Testis (tissue), 3 donors: ENCODE measurements around the gene CACNA2D1. TPM values are rescaled to one million over a fixed set of nuclear protein-coding genes. Genes with fewer than 3 reads are reported as not detected.

Experiments
- DNase-seq: peaks from one replicate; pipeline ENCODE4 v3.0.0-alpha.2; 2019
- H3K27ac ChIP-seq, 2 donors: fragments of 200-600 bp; sonication (generic); one replicate each; pipeline ENCODE4 v1.5.1; 2019
- H3K27me3 ChIP-seq: fragments of 200-600 bp; sonication (generic); one replicate; pipeline ENCODE4 v1.5.1; 2019
- H3K36me3 ChIP-seq: fragments of 200-600 bp; sonication (generic); one replicate; pipeline ENCODE4 v1.5.1; 2017; ENCODE audit warnings: low read depth; ENCODE audit errors: missing control alignments
- H3K4me1 ChIP-seq: fragments of 200-600 bp; sonication (generic); one replicate; pipeline ENCODE4 v1.5.1; 2019
- H3K4me3 ChIP-seq, 2 donors: fragments of 200-600 bp; sonication (generic); one replicate each; pipeline ENCODE4 v1.5.1; 2017 to 2019
- H3K9me3 ChIP-seq: fragments of 200-600 bp; sonication (generic); one replicate; pipeline ENCODE4 v1.5.1; 2017
- CTCF ChIP-seq, 3 experiments: fragments of 450-650 bp in 2 of 3; fragments of 200-600 bp in 1 of 3; sonication (generic) in 1 of 3; IDR thresholded peaks; one replicate each; pipeline ENCODE4 v1.5.1; 2016 to 2019; ENCODE audit warnings: antibody characterized with exemption in 3 of 3, mild to moderate bottlenecking in 2 of 3, moderate library complexity in 1 of 3
- POLR2A ChIP-seq: fragments of 450-650 bp; IDR thresholded peaks from one replicate; pipeline ENCODE4 v1.6.1; 2017; ENCODE audit warnings: antibody characterized with exemption, mild to moderate bottlenecking, moderate library complexity
- WGBS, 2 donors: methylation state at CpG; one replicate each; pipeline ENCODE4 v1.1.5; 2018; 5-methylcytosine and 5-hydroxymethylcytosine counted together
- intact Hi-C: fragments of 100-400 bp; cut with DNase I; formaldehyde crosslinking; loops from one replicate; pipeline ENCODE4 v1.15.1; 2023; ENCODE audit warnings: low total_unique reads
- polyA plus RNA-seq: library from polyadenylated mRNA; stranded (reverse); fragments of 350-450 nt; fragmentation: Illumina TruSeq; extraction: RNeasy Lipid Tissue Mini Kit (QIAGEN cat#74804); gene quantifications from one replicate; pipeline ENCODE4 v1.2.3, GENCODE V29; 2014; ENCODE audit warnings: low read depth, low replicate concordance; ENCODE audit not compliant: insufficient read depth
- total RNA-seq, 2 donors: library from RNA; depleted of rRNA; stranded (reverse); fragments of >200 nt; gene quantifications; one replicate each; pipeline ENCODE4 v1.2.3, GENCODE V29; 2016

The CACNA2D1 gene
- total and polyA plus RNA-seq, 3 donors from 2014 or later: 5.4 to 29.1 (median 28.0) TPM

- Histone ChIP-seq H3K36me3 (no peaks in the 10 kb centered on the region), H3K27ac (no peak overlapping the region), H3K4me1 (no peaks in the 10 kb centered on the region), H3K4me3 (no peak overlapping the region), H3K27me3 (no peaks in the 10 kb centered on the region), H3K9me3 (no peaks in the 10 kb centered on the region)
- intact Hi-C loops: no loop called here
- 86 to 91% methylated on average over 3 of the region's 3 CpGs for WGBS, 2 donors
- TF ChIP-seq CTCF (IDR thresholded peaks at IDR 0.05): no peak
- TF ChIP-seq POLR2A: no peak
- no peak for DNase-seq
These were observed 407.3 kb downstream of the CACNA2D1 start for GRCh38 chr7:82036146-82036886.

- H3K27ac ChIP-seq: no peak overlapping the region
- 92 to 96% methylated on average over 1 of the region's 1 CpG for WGBS, 2 donors
- no peaks in the 10 kb centered on the region for H3K27me3 ChIP-seq
- H3K36me3 ChIP-seq: no peaks in the 10 kb centered on the region
- TF ChIP-seq CTCF (IDR thresholded peaks at IDR 0.05) (no peak), POLR2A (no peak)
- no peak for DNase-seq
- no peaks in the 10 kb centered on the region for H3K9me3 ChIP-seq
- H3K4me1 ChIP-seq: no peaks in the 10 kb centered on the region
- no peak overlapping the region for H3K4me3 ChIP-seq
- intact Hi-C loops: no loop called here
These were observed 408.1 kb downstream of the CACNA2D1 start for GRCh38 chr7:82035456-82035855.

- no peaks in the 10 kb centered on the region for H3K27me3 ChIP-seq
- intact Hi-C loops: no loop called here
- DNase-seq: no peak
- H3K4me1 ChIP-seq: no peaks in the 10 kb centered on the region
- no peaks in the 10 kb centered on the region for H3K36me3 ChIP-seq
- no peaks in the 10 kb centered on the region for H3K9me3 ChIP-seq
- no peak overlapping the region for H3K4me3 ChIP-seq
- 91 to 92% methylated on average over 3 of the region's 3 CpGs for WGBS, 2 donors
- no peak overlapping the region for H3K27ac ChIP-seq
- TF ChIP-seq POLR2A: no peak
- TF ChIP-seq CTCF (IDR thresholded peaks at IDR 0.05): no peak
These were observed 410.7 kb downstream of the CACNA2D1 start for GRCh38 chr7:82032901-82033300.

- intact Hi-C loops: no loop called here
- WGBS, 2 donors: 94 to 98% methylated on average over 1 of the region's 1 CpG
- Histone ChIP-seq H3K27me3 (no peaks in the 10 kb centered on the region), H3K4me3 (no peak overlapping the region), H3K4me1 (no peaks in the 10 kb centered on the region), H3K36me3 (no peaks in the 10 kb centered on the region), H3K9me3 (no peaks in the 10 kb centered on the region), H3K27ac (no peak overlapping the region)
- no peak for DNase-seq
- TF ChIP-seq CTCF (IDR thresholded peaks at IDR 0.05): no peak
- TF ChIP-seq POLR2A: no peak
These were observed 414.2 kb downstream of the CACNA2D1 start for GRCh38 chr7:82029236-82029913.
